Right lobe of liver (tissue), 4 donors: ENCODE measurements around the gene EFNA4.

ENCODE experiments used
- CTCF ChIP-seq, 4 donors: fragments of 200-600 bp in 3 of 4; fragments of 450-650 bp in 1 of 4; IDR thresholded peaks; one replicate each; pipeline versions ENCODE4 v1.5.1 to v1.8.0; 2016 to 2022; ENCODE audit warnings: antibody characterized with exemption in 4 of 4, mild to moderate bottlenecking in 2 of 4
- POLR2A ChIP-seq: fragments of 450-650 bp; IDR thresholded peaks from one replicate; pipeline ENCODE4 v1.6.1; 2017; ENCODE audit warnings: antibody characterized with exemption, mild to moderate bottlenecking
- donor health status: DM: no; HTN: no; CAD: no.
- donor health status: DM: no; HTN: no; CAD: no.
- donor health status: DM: no; HTN: yes; CAD: no.

DNA sequence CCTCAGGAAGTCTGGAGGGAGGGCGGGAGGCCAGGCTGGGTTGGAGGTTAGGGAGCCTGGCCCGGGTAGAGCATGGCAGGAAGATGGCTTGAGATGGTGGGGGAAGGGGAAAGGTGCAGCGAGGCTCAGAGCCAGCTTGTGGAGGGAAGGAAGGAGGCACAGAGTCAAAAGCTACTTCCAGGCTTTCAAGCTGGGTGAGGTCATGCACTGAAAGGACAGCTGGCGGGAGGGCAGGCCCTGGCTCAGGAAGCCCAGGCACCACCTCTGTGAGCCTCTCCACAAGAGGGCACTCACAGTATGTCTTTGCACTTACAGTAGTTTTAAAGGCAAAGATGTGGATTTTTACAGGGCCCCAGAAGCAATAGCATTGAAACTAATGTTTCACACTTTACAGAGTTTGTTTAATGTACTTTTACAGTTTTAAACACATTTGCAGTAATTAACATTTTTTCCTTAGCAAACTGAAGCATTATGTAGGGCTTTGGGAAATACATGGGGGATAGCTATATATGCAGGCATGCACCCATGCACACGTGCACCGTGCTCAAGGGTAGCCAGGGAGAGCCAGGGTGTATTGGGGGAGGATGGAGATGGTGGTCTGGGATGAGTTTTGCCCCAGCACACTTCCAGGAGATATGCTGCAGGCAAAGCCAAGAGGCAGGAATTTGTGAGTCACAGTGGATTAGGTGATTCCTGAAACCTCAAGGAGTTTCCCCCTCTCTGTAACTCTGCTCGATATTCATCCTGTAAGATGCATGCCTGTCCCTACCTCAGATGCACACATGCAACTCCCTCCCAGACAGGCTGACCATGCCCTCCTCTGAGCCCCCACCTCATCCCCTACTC, 18.5 kb upstream of the EFNA4 start:
- TF ChIP-seq POLR2A: no peak
- TF ChIP-seq CTCF (IDR thresholded peaks at IDR 0.05): peak; percentile 75 to 88 (median 86)
